HFF-Myc (cell line): ENCODE results near the gene PTPN9.

Experiments used
- DNase-seq: peaks from one replicate; pipeline ENCODE4 v3.0.0-alpha.2; 2011; ENCODE audit warnings: low read depth; ENCODE audit errors: extremely low read depth
- H3K4me3 ChIP-seq: replicated peaks from 2 replicates; pipeline ENCODE4 v1.5.1; 2011; ENCODE audit warnings: low read depth, mild to moderate bottlenecking, control low read depth, low read length
- CTCF ChIP-seq: IDR thresholded peaks from 2 replicates; pipeline ENCODE4 v1.5.1; 2012; ENCODE audit warnings: mild to moderate bottlenecking, low read depth, low read length, control low read depth; ENCODE audit errors: missing control alignments

Gene PTPN9

GRCh38 chr15:75420698-75421097, 158.4 kb downstream of the PTPN9 start:
- no peak overlapping the region for H3K4me3 ChIP-seq
- DNase-seq, result no peak
- no peak for TF ChIP-seq CTCF

- no peak overlapping the region for H3K4me3 ChIP-seq
- no peak for DNase-seq
- no peak for TF ChIP-seq CTCF
Observed at GRCh38 chr15:75416584-75416983, 162.5 kb downstream of the PTPN9 start.
